Trophoblast cell (in vitro differentiated cells and primary cell): Measurements from ENCODE around the gene PTPRCAP.

Experiments
- DNase-seq, 2 donors: peaks; one replicate each; pipeline ENCODE4 v3.0.0-alpha.2; 2016
- H2AFZ ChIP-seq: 2 replicates; pipeline ENCODE4 v1.6.1; 2013; ENCODE audit warnings: low read length, moderate library complexity, mild to moderate bottlenecking; ENCODE audit not compliant: insufficient read depth, poor library complexity
- H2AK5ac ChIP-seq: 2 replicates; pipeline ENCODE4 v1.6.1; 2013; ENCODE audit warnings: mild to moderate bottlenecking, low read length
- H2BK120ac ChIP-seq: 2 replicates; pipeline ENCODE4 v1.6.1; 2013; ENCODE audit warnings: low read length, mild to moderate bottlenecking, moderate library complexity; ENCODE audit not compliant: insufficient read depth, poor library complexity
- H2BK12ac ChIP-seq: 2 replicates; pipeline ENCODE4 v1.6.1; 2013; ENCODE audit warnings: mild to moderate bottlenecking, low read length, moderate library complexity
- H2BK5ac ChIP-seq: 2 replicates; pipeline ENCODE4 v1.6.1; 2013; ENCODE audit warnings: low read length, low read depth, moderate library complexity, mild to moderate bottlenecking; ENCODE audit not compliant: poor library complexity
- H3K14ac ChIP-seq: 2 replicates; pipeline ENCODE4 v1.6.1; 2013; ENCODE audit warnings: mild to moderate bottlenecking, low read length
- H3K18ac ChIP-seq: 2 replicates; pipeline ENCODE4 v1.6.1; 2013; ENCODE audit warnings: mild to moderate bottlenecking, low read length
- H3K23ac ChIP-seq: 2 replicates; pipeline ENCODE4 v1.6.1; 2013; ENCODE audit warnings: low read length
- H3K27ac ChIP-seq: 2 replicates; pipeline ENCODE4 v1.5.1; 2013; ENCODE audit warnings: low read depth, mild to moderate bottlenecking, inconsistent platforms, low read length, moderate library complexity
- H3K27me3 ChIP-seq: 2 replicates; pipeline ENCODE4 v1.6.1; 2013; ENCODE audit warnings: inconsistent platforms, mild to moderate bottlenecking, low read length, moderate library complexity; ENCODE audit not compliant: insufficient read depth
- H3K36me3 ChIP-seq, 2 experiments: 1 replicate in 1 of 2; 2 replicates in 1 of 2; pipeline ENCODE4 v1.6.1; 2013; ENCODE audit warnings: low read length in 2 of 2, mild to moderate bottlenecking in 2 of 2, moderate library complexity in 1 of 2; ENCODE audit not compliant: insufficient read depth in 2 of 2, control insufficient read depth in 1 of 2
- H3K4ac ChIP-seq: 2 replicates; pipeline ENCODE4 v1.6.1; 2013; ENCODE audit warnings: low read depth, mild to moderate bottlenecking, low read length, moderate library complexity
- H3K4me1 ChIP-seq, 2 experiments: 1 replicate in 1 of 2; 2 replicates in 1 of 2; pipeline ENCODE4 v1.6.1; 2013; ENCODE audit warnings: low read length in 2 of 2, mild to moderate bottlenecking in 2 of 2, moderate library complexity in 1 of 2; ENCODE audit not compliant: insufficient read depth in 2 of 2, control insufficient read depth in 1 of 2
- H3K4me2 ChIP-seq: 2 replicates; pipeline ENCODE4 v1.6.1; 2013; ENCODE audit warnings: inconsistent platforms, mild to moderate bottlenecking, low read length, moderate library complexity
- H3K4me3 ChIP-seq: 2 replicates; pipeline ENCODE4 v1.5.1; 2013; ENCODE audit warnings: mild to moderate bottlenecking, low read depth, low read length, inconsistent platforms
- H3K79me1 ChIP-seq: one replicate; pipeline ENCODE4 v1.6.1; 2013; ENCODE audit warnings: low read length
- H3K79me2 ChIP-seq: 2 replicates; pipeline ENCODE4 v1.6.1; 2013; ENCODE audit warnings: low read length, mild to moderate bottlenecking; ENCODE audit not compliant: control insufficient read depth, insufficient read depth, poor library complexity
- H3K9ac ChIP-seq: 2 replicates; pipeline ENCODE4 v1.6.1; 2013; ENCODE audit warnings: mild to moderate bottlenecking, low read length
- H3K9me3 ChIP-seq: 2 replicates; pipeline ENCODE4 v1.6.1; 2013; ENCODE audit warnings: low read depth, mild to moderate bottlenecking, control low read depth, inconsistent platforms, low read length; ENCODE audit not compliant: insufficient read depth
- H4K12ac ChIP-seq: 2 replicates; pipeline ENCODE4 v1.6.1; 2013; ENCODE audit warnings: low read depth, mild to moderate bottlenecking, low read length, moderate library complexity
- H4K8ac ChIP-seq: 2 replicates; pipeline ENCODE4 v1.6.1; 2013; ENCODE audit warnings: low read depth, mild to moderate bottlenecking, low read length, moderate library complexity
- H4K91ac ChIP-seq: one replicate; pipeline ENCODE4 v1.6.1; 2013; ENCODE audit warnings: low read depth, mild to moderate bottlenecking, low read length, moderate library complexity
- WGBS: extraction: QIAGEN DNeasy Blood & Tissue Kit; methylation state at CpG from one replicate; pipeline ENCODE4 v1.1.7; 2013; ENCODE audit warnings: missing lambda C conversion rate; ENCODE audit not compliant: insufficient read length, insufficient coverage; ENCODE audit errors: extremely low coverage; 5-methylcytosine and 5-hydroxymethylcytosine counted together

PTPRCAP gene

GRCh38 chr11:67397536-67397935 is 39.9 kb downstream of the PTPRCAP start:
- DNase-seq = peak; percentile 54 to 71
- H3K9ac ChIP-seq = peak overlapping the region; percentile 25
- H3K27ac ChIP-seq = no peak overlapping the region
- H2BK120ac ChIP-seq = no peak overlapping the region
- no peaks in the 10 kb centered on the region for H3K27me3 ChIP-seq
- H3K9me3 ChIP-seq = no peaks in the 10 kb centered on the region
- H3K4ac ChIP-seq = no peak overlapping the region
- no peak overlapping the region for H4K8ac ChIP-seq
- H3K36me3 ChIP-seq = peaks cover 50 to 59% of the 10 kb centered on the region in 2 experiments
- no peak overlapping the region for H2AK5ac ChIP-seq
- H3K4me2 ChIP-seq = no peak overlapping the region
- no peak overlapping the region for H2BK5ac ChIP-seq
- whole genome bisulfite sequencing = no CpG with 5 or more reads among the region's 6 CpGs
- peaks cover 15 to 17% of the 10 kb centered on the region in 2 experiments for H3K4me1 ChIP-seq
- H3K79me2 ChIP-seq = peaks cover 13% of the 10 kb centered on the region
- no peak overlapping the region for H3K14ac ChIP-seq
- no peak overlapping the region for H3K23ac ChIP-seq
- peaks cover 10% of the 10 kb centered on the region for H3K79me1 ChIP-seq
- H3K18ac ChIP-seq = no peak overlapping the region
- H4K91ac ChIP-seq = no peak overlapping the region
- no peak overlapping the region for H2BK12ac ChIP-seq
- no peak overlapping the region for H3K4me3 ChIP-seq
- H4K12ac ChIP-seq = no peak overlapping the region
- no peak overlapping the region for H2AFZ ChIP-seq

GRCh38 chr11:67396587-67397389 is 40.7 kb downstream of the PTPRCAP start:
- no peak overlapping the region for H3K18ac ChIP-seq
- no peak overlapping the region for H3K4me3 ChIP-seq
- no peak overlapping the region for H2AFZ ChIP-seq
- no peak overlapping the region for H3K4me2 ChIP-seq
- no peaks in the 10 kb centered on the region for H3K9me3 ChIP-seq
- H4K12ac ChIP-seq = no peak overlapping the region
- no peak overlapping the region for H2AK5ac ChIP-seq
- no CpG with 5 or more reads among the region's 13 CpGs for WGBS
- H3K14ac ChIP-seq = no peak overlapping the region
- H2BK12ac ChIP-seq = no peak overlapping the region
- no peaks in the 10 kb centered on the region for H3K27me3 ChIP-seq
- no peak overlapping the region for H2BK120ac ChIP-seq
- no peak overlapping the region for H4K91ac ChIP-seq
- H3K79me1 ChIP-seq = peaks cover 9% of the 10 kb centered on the region
- H3K27ac ChIP-seq = no peak overlapping the region
- no peak overlapping the region for H2BK5ac ChIP-seq
- no peak overlapping the region for H3K4ac ChIP-seq
- no peak overlapping the region for H3K9ac ChIP-seq
- H4K8ac ChIP-seq = no peak overlapping the region
- peaks cover 50 to 59% of the 10 kb centered on the region in 2 experiments for H3K36me3 ChIP-seq
- no peak overlapping the region for H3K23ac ChIP-seq
- no peak for DNase-seq
- H3K4me1 ChIP-seq = peaks cover 16 to 18% of the 10 kb centered on the region in 2 experiments
- peaks cover 13% of the 10 kb centered on the region for H3K79me2 ChIP-seq

DNA sequence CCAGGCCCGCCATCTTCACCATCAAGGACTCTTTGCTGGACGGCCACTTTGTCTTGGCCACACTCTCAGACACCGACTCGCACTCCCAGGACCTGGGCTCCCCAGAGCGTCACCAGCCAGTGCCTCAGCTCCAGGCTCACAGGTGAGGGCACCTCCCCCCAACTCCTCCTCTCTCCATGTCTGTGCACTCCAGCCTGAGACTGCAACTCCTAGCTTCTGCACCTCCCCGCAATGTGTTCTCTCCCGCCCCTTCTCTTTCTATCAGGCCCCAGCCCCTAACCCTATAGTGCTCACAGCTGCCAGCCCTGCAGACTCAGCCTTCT is 41.3 kb downstream of the PTPRCAP start:
- H2BK12ac ChIP-seq = no peak overlapping the region
- no peak overlapping the region for H4K12ac ChIP-seq
- H3K4me1 ChIP-seq = peaks cover 16 to 19% of the 10 kb centered on the region in 2 experiments
- no peak for DNase-seq
- H3K4me2 ChIP-seq = no peak overlapping the region
- no peak overlapping the region for H4K8ac ChIP-seq
- peaks cover 50 to 59% of the 10 kb centered on the region in 2 experiments for H3K36me3 ChIP-seq
- no peak overlapping the region for H2AFZ ChIP-seq
- H4K91ac ChIP-seq = no peak overlapping the region
- H3K23ac ChIP-seq = no peak overlapping the region
- no peak overlapping the region for H3K18ac ChIP-seq
- H2BK120ac ChIP-seq = no peak overlapping the region
- no peak overlapping the region for H2BK5ac ChIP-seq
- no peak overlapping the region for H3K4me3 ChIP-seq
- H3K27me3 ChIP-seq = no peaks in the 10 kb centered on the region
- no peak overlapping the region for H3K27ac ChIP-seq
- H3K9me3 ChIP-seq = no peaks in the 10 kb centered on the region
- WGBS = no CpG with 5 or more reads among the region's 7 CpGs
- H3K4ac ChIP-seq = no peak overlapping the region
- H3K9ac ChIP-seq = no peak overlapping the region
- peaks cover 9% of the 10 kb centered on the region for H3K79me1 ChIP-seq
- no peak overlapping the region for H2AK5ac ChIP-seq
- peaks cover 12% of the 10 kb centered on the region for H3K79me2 ChIP-seq
- no peak overlapping the region for H3K14ac ChIP-seq

GRCh38 chr11:67395555-67396258 is 41.8 kb downstream of the PTPRCAP start:
- Histone ChIP-seq H3K14ac (no peak overlapping the region), H3K36me3 (peaks cover 50 to 59% of the 10 kb centered on the region in 2 experiments), H3K27me3 (no peaks in the 10 kb centered on the region), H2AK5ac (no peak overlapping the region), H2BK5ac (no peak overlapping the region), H4K12ac (no peak overlapping the region), H2BK12ac (no peak overlapping the region), H4K91ac (no peak overlapping the region), H3K79me2 (peaks cover 8% of the 10 kb centered on the region), H3K4me3 (no peak overlapping the region), H3K23ac (no peak overlapping the region), H3K4me1 (peaks cover 13 to 17% of the 10 kb centered on the region in 2 experiments), H3K27ac (no peak overlapping the region), H2AFZ (no peak overlapping the region), H3K4me2 (no peak overlapping the region), H3K4ac (no peak overlapping the region), H3K18ac (no peak overlapping the region), H4K8ac (no peak overlapping the region), H2BK120ac (no peak overlapping the region), H3K9ac (no peak overlapping the region), H3K79me1 (peaks cover 7% of the 10 kb centered on the region), H3K9me3 (no peaks in the 10 kb centered on the region)
- no peak for DNase-seq
- no CpG with 5 or more reads among the region's 19 CpGs for WGBS
